COR-L47 (cell line): Measurements from ENCODE around the gene LRRC27.
"Not testable (repeated sequence)": the region's sequence is repeated elsewhere in the genome, so short reads cannot be mapped to it uniquely, and the experiment has no call there.

ENCODE experiments used
- DNase-seq: peaks from one replicate; lab custom pipeline; 2025; lab: John Stamatoyannopoulos, UW

Gene LRRC27

DNA sequence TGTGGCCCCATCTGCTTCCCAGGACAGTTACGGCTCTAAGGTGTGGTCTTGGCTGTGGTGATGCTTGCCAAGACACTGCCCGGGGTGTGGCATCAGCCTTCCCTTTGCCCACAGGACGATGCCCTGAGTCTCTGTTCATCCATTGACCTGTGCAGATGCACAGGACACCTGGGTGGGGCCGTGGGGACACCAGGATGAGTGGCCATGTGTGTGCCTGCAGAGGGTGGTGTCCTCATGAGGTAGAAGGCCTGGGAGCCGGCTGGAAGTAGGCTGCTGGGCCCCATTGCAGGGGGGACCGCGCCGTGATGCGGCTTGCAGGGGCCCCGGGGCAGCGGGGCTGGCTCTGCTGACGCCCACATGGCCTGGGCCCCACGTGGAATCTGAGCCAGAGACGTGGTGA is 42.6 kb downstream of the LRRC27 start:
- no peak for DNase-seq

DNA sequence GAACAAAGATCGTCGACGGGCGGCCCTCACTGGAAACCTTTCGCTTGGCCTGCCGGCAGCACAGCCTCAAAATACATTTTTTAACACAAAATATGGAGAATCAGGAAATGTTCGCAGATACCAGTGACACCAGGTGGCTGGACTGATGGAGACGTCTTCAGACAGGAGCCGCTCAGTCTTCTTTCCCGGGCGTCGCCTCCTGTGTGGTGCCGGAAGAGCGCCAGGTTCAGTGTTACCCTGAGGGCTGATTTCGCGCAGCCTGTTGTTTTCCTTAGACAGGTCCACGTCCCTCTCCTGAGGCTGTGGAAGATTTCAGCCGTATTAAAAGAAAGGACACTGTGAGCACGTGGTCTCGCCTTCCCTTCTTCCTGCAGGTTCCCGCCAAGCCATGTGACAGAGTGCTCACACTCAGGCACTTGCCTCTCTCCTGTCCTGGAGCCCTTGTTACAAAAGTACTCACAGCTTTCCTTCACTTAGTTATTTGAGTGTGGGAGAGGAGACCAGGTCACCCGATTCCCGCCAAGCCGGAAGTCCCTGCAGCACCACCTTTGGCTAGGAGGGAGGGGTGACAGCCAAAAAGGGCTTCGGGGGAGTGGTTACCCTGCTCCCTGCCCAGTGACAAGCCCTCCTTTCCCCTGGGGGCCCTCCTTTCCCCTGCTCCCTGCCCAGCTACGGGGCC is 43.3 kb downstream of the LRRC27 start:
- no peak for DNase-seq

DNA sequence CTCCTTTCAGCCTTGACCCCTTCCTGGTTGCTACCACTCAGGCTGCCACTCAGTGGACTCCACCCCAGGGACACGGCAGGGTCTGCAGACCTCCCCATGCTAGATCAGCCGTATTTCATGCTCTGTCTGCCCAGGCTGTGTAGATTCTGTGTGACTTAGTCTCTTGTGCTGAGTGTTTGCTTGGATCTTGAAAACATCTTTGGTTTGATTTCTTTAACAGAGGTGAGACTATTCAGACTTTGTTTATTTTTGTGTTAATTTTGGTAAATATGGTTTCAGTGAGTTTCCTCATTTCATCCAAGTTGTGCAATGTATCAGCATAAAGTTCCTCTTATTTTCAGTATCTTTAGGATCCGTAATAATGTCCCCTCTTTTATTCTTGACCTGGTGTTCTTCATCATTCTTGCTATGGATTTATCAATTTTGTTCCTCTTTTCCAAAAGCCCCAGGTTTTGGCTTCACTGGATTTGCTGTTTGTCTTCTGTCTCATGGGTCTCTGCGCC is 43.9 kb downstream of the LRRC27 start:
- no peak for DNase-seq

- no peak for DNase-seq
These were observed 44.4 kb downstream of the LRRC27 start for GRCh38 chr10:132376394-132376851.

- DNase-seq: no peak
These were observed 45.3 kb downstream of the LRRC27 start for GRCh38 chr10:132377326-132377725.

GRCh38 chr10:132379026-132379425 is 47.0 kb downstream of the LRRC27 start:
- not testable (repeated sequence) for DNase-seq

GRCh38 chr10:132380986-132381385 is 49.0 kb downstream of the LRRC27 start:
- DNase-seq: not testable (repeated sequence)

DNA sequence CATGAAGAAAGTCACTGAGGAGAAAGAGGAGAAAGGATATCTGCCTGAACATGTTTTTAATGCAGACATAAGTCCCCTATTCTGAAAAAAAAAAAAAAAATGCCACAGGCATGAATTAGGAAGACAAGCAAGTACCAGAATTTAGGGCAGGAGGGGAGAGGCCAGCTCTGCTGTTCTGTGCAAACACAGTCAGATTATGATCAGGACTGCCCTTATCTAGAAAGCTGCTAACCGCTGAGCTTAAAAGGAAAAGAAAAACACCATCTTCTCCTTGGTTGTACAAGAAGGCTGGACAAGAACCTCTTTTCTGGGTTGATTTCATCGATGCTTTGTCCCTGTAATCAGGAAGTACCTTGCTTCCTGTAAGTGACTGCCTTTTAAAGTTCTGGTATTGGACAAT is 49.7 kb downstream of the LRRC27 start:
- no peak for DNase-seq

- DNase-seq: no peak
These were observed 50.4 kb downstream of the LRRC27 start for GRCh38 chr10:132382231-132382922.

DNA sequence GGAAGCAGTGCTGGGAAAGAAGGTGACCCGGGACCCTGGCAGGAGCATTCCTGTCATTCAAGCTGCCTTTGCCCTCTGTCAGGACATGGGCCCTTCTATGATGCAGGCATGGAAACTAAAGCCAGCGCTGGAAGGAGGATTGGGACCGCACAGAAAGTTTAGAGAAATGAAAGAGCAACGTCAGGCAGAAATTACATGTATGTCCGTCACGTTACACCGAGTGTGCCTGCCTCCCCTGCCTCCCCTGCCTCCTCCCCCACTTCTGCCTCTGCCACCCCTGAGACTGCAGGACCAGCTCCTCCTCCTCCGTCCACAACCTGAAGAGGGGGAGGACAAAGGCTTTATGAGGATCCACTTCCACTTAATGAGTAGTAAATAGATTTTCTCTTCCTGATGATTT is 51.1 kb downstream of the LRRC27 start:
- DNase-seq: no peak

DNA sequence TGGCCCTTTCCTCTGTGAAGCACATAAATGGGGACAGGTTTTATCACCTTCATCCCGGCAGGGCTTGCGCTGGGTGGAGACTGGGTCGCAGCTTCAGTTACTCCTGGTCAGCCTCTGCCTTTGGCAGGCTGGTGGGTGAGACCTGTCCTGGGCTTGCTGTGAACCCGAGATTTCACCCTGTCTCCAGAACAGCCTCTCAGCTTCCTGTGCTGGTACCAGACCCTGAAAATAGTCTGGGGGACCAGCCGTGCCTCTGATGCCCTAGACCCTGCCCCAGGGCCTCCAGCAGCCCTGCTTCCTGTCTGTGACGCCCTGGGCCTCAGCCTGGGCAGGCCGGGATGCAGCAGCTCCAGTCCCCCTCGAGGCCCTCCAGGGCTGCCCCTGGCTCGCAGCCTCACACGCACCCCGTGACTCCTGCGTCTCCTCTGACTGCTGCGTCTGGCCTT is 51.8 kb downstream of the LRRC27 start:
- no peak for DNase-seq

DNA sequence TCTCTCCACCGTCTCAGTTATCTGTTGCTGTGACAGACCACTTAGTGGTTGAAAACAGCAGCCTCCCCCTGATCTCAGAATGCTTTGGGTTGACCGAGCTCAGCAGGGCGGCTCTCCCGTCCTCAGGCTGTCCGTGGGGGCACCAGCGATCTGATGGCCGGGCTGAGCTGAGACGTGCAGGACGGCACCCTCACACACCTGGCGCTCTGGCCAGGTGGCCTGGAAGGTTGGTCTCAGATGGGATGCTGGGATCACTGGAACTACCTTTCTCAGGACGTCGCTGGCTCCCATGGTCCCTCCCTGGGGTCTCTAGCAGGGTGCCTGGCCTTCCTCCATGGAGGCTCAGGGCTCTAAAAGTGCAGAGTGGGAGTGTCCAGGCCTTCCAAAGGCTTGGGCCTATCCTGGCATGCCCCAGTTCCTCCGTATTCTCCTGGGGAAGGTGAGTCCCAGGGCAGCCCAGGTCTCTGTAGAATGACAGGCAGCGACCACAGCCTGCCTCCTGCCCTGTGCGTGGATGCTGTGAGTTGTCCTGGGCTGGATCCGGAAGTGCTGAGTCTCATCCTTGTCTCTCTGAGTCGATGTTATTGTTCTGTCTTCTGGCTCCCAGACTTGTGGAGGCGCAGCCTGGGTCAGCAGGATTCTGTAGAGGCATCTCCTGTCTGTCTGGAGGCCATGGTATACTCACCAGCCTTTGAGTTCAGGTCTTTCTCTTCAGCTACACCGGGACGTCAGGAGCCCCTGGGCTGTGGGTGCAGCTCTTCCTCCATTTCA is 52.8 kb downstream of the LRRC27 start:
- DNase-seq: no peak

GRCh38 chr10:132385389-132385667 is 53.3 kb downstream of the LRRC27 start:
- no peak for DNase-seq

DNA sequence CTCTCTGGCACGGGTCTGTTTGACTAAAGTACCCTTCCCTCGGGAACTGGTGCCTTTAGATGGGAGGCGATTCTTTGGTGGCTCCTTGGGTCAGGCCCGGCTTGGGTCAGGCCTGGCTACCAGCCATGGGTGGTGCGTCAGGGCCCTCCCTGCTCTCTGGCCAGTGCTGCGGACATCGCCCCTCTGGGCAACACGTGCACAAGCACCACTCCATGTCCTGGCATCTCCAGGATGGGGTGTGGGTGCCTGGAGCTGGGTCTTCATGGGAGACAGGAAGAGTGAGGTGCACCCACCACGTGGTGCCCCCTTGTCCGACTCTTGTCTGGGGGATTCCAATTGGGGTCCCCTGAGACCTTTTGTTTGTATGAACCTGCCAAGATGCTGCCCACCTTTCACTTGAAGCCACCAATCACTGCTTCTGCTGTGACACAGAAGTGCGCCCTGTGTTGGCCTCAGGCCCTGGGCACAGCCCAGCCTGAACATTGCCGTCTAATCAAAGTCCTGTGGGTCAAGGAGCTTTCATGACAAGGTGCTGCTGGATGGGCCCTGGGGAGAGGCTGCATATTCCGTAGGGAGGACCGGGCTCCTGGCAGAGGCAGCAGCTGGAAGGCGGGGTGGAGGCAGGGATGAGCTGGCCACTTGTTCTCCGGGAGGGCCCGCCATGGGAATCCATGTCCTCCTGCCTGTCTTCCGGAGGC is 53.9 kb downstream of the LRRC27 start:
- no peak for DNase-seq

GRCh38 chr10:132386419-132386831 is 54.4 kb downstream of the LRRC27 start:
- no peak for DNase-seq

- not testable (repeated sequence) for DNase-seq
These were observed 54.9 kb downstream of the LRRC27 start for GRCh38 chr10:132386896-132387295.

DNA sequence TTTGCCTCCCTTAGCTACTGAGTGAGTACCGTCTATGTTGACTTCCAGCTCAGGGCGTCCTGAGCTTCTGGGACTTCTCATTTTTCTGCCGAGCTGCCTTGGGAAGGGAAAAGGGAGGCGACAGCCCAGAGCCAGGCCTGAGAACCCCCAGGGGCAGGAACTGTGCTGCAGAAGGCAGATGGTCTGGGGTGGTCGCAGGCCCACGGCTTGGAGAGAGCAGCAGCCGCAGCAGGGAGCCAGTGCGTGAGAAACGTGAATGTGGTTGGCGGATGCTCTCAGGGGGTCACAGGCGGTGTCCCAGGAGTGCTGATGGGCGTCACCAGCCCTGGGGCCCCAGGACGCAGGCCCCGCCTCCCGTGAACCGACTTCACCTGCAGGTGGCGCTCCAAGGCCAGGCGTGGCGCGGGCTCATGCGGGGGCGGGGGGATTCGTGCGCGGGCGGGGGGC is 55.8 kb downstream of the LRRC27 start:
- peak; percentile 8 for DNase-seq

GRCh38 chr10:132388891-132389432 is 57.0 kb downstream of the LRRC27 start:
- no peak for DNase-seq

GRCh38 chr10:132389433-132390169 is 57.6 kb downstream of the LRRC27 start:
- peak; percentile 39 for DNase-seq

DNA sequence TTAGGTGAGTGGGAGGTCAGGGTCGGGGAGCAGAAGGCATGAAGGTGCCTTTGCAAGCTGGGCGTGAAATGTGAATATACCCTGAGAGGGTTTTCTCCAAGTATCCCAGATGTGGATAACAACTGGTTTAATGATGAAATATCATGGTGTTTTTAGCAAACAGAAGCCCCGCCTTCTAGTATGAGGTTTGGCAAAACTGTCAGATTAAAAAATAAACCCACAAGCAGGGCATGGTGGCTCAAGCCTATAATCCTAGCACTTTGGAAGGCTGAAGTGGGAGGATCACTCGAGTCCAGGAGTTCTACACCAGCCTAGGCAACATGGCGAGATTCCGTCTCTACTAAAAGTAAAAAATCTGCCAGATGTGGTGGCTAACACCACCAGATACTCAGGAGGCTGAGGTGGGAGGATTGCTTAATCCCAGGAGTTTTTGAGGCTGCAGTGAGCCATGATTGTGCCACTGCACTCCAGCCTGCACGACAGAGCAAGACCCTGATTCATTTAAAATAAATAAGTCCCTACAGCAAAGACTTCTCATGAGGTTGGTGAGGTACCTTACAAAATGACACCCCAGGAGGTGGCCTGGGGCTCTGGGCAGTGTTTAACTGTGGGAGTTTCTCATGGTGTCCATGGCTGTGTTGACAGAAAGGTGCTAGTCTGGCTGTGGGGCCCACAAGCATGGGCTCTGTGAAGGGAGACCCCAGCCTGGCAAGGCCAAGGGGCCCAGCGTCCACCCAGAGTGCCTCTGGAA is 58.4 kb downstream of the LRRC27 start:
- no peak for DNase-seq
